Testis (tissue), 2 donors: ENCODE measurements around the gene TP53BP2.

ENCODE experiments used
- POLR2A ChIP-seq: fragments of 450-650 bp; IDR thresholded peaks from one replicate; pipeline ENCODE4 v1.6.1; 2017; ENCODE audit warnings: antibody characterized with exemption, mild to moderate bottlenecking, moderate library complexity
- TF ChIP-seq, protein P1 (sequence below), 3 experiments: fragments of 450-650 bp in 2 of 3; fragments of 200-600 bp in 1 of 3; sonication (generic) in 1 of 3; IDR thresholded peaks; one replicate each; pipeline ENCODE4 v1.5.1; 2016 to 2019; ENCODE audit warnings: antibody characterized with exemption in 3 of 3, mild to moderate bottlenecking in 2 of 3, moderate library complexity in 1 of 3

DNA sequence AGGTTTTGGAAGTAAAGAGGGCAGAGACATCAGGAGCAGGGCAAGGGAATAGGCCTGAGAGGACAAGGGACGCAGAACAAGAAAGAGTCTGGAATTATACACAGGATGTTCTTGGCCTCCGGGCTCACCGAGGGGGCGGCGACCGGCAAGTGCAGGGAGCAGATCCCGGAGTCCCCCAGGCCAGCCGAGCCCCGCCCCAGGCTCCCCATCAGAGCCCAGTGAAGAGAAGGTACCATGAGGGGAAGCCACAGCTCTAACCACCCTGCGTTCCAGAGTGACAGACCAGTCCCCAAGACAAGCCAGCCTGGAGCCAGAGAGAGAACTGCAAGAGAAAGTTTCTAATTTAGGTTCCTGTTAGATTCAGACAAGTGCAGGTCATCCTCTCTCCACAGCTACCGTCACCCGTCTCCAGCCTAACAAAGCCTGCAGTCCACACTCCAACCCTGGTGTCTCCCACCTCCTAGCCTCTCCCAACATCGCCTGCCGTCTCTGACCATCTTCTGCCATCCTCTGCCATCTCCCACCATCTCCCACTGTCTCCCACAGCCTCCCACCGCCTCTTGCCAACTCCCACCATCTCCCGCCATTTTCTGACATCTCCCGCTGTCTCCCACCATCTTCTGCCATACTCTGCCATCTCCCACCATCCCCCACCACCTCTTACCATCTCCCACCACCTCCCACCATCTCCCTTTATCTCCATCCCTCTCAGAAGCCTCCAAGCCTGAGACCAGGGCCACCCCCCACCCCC, 90.9 kb downstream of the TP53BP2 start:
- TF ChIP-seq, protein P1, sequence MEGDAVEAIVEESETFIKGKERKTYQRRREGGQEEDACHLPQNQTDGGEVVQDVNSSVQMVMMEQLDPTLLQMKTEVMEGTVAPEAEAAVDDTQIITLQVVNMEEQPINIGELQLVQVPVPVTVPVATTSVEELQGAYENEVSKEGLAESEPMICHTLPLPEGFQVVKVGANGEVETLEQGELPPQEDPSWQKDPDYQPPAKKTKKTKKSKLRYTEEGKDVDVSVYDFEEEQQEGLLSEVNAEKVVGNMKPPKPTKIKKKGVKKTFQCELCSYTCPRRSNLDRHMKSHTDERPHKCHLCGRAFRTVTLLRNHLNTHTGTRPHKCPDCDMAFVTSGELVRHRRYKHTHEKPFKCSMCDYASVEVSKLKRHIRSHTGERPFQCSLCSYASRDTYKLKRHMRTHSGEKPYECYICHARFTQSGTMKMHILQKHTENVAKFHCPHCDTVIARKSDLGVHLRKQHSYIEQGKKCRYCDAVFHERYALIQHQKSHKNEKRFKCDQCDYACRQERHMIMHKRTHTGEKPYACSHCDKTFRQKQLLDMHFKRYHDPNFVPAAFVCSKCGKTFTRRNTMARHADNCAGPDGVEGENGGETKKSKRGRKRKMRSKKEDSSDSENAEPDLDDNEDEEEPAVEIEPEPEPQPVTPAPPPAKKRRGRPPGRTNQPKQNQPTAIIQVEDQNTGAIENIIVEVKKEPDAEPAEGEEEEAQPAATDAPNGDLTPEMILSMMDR (IDR thresholded peaks at IDR 0.05): no peak
- no peak for TF ChIP-seq POLR2A
